ENCODE results near the gene ATG2B. TPM values are rescaled to one million over a fixed set of nuclear protein-coding genes. Genes with fewer than 3 reads are reported as not detected.

ATG2B gene
- polyA plus RNA-seq, 1 donor: 29.1 TPM

- DNase-seq: no peak
- Histone ChIP-seq H3K27ac (ENCODE audit: low read length) (no peak overlapping the region), H3K4me1 (ENCODE audit: control insufficient read depth, insufficient read depth, low read length) (peaks cover 24% of the 10 kb centered on the region), H3K27me3 (ENCODE audit: control insufficient read depth, insufficient read depth, low read length) (no peaks in the 10 kb centered on the region), H3K36me3 (ENCODE audit: control insufficient read depth, insufficient read depth, low read length) (peaks cover 15% of the 10 kb centered on the region), H3K4me3 (ENCODE audit: low read length) (no peak overlapping the region), H3K9me3 (ENCODE audit: control insufficient read depth, low read depth, low read length) (peaks cover 12% of the 10 kb centered on the region)
- WGBS (ENCODE audit: insufficient coverage, low lambda C conversion rate): no CpG with 5 or more reads among the region's 5 CpGs
Measured at GRCh38 chr14:96243785-96244184, 119.4 kb downstream of the ATG2B start.

- DNase-seq: no peak
- WGBS (ENCODE audit: insufficient coverage, low lambda C conversion rate): 90% methylated on average over 5 of the region's 10 CpGs
- H3K4me3 ChIP-seq (ENCODE audit: low read length): no peak overlapping the region
- no peaks in the 10 kb centered on the region for H3K27me3 ChIP-seq (ENCODE audit: control insufficient read depth, insufficient read depth, low read length)
- peaks cover 28% of the 10 kb centered on the region for H3K4me1 ChIP-seq (ENCODE audit: control insufficient read depth, insufficient read depth, low read length)
- peaks cover 22% of the 10 kb centered on the region for H3K36me3 ChIP-seq (ENCODE audit: control insufficient read depth, insufficient read depth, low read length)
- no peak overlapping the region for H3K27ac ChIP-seq (ENCODE audit: low read length)
- H3K9me3 ChIP-seq (ENCODE audit: control insufficient read depth, low read depth, low read length): peaks cover 12% of the 10 kb centered on the region
Measured at GRCh38 chr14:96242126-96242525, 121.0 kb downstream of the ATG2B start.

- WGBS (ENCODE audit: insufficient coverage, low lambda C conversion rate): no CpG with 5 or more reads among the region's 18 CpGs
- H3K9me3 ChIP-seq (ENCODE audit: control insufficient read depth, low read depth, low read length): peaks cover 12% of the 10 kb centered on the region
- peaks cover 22% of the 10 kb centered on the region for H3K36me3 ChIP-seq (ENCODE audit: control insufficient read depth, insufficient read depth, low read length)
- peak overlapping the region; percentile 88 for H3K27ac ChIP-seq (ENCODE audit: low read length)
- no peak for DNase-seq
- no peak overlapping the region for H3K4me3 ChIP-seq (ENCODE audit: low read length)
- H3K27me3 ChIP-seq (ENCODE audit: control insufficient read depth, insufficient read depth, low read length): no peaks in the 10 kb centered on the region
- H3K4me1 ChIP-seq (ENCODE audit: control insufficient read depth, insufficient read depth, low read length): peaks cover 30% of the 10 kb centered on the region
Measured at GRCh38 chr14:96240641-96241040, 122.5 kb downstream of the ATG2B start.

GRCh38 chr14:96239711-96240141 is 123.4 kb downstream of the ATG2B start:
- Histone ChIP-seq H3K9me3 (ENCODE audit: control insufficient read depth, low read depth, low read length) (peaks cover 12% of the 10 kb centered on the region), H3K27ac (ENCODE audit: low read length) (peak overlapping the region; percentile 88), H3K36me3 (ENCODE audit: control insufficient read depth, insufficient read depth, low read length) (peaks cover 22% of the 10 kb centered on the region), H3K27me3 (ENCODE audit: control insufficient read depth, insufficient read depth, low read length) (no peaks in the 10 kb centered on the region), H3K4me3 (ENCODE audit: low read length) (no peak overlapping the region), H3K4me1 (ENCODE audit: control insufficient read depth, insufficient read depth, low read length) (peaks cover 30% of the 10 kb centered on the region)
- peak; percentile 94 to 98 for DNase-seq
- no CpG with 5 or more reads among the region's 9 CpGs for WGBS (ENCODE audit: insufficient coverage, low lambda C conversion rate)

- peak in 1 of 2 donors; percentile 18 for DNase-seq
- no peaks in the 10 kb centered on the region for H3K27me3 ChIP-seq (ENCODE audit: control insufficient read depth, insufficient read depth, low read length)
- no peak overlapping the region for H3K4me3 ChIP-seq (ENCODE audit: low read length)
- H3K4me1 ChIP-seq (ENCODE audit: control insufficient read depth, insufficient read depth, low read length): peaks cover 40% of the 10 kb centered on the region
- H3K9me3 ChIP-seq (ENCODE audit: control insufficient read depth, low read depth, low read length): peaks cover 12% of the 10 kb centered on the region
- 80% methylated on average over 1 of the region's 7 CpGs for WGBS (ENCODE audit: insufficient coverage, low lambda C conversion rate)
- peak overlapping the region; percentile 88 for H3K27ac ChIP-seq (ENCODE audit: low read length)
- H3K36me3 ChIP-seq (ENCODE audit: control insufficient read depth, insufficient read depth, low read length): peaks cover 22% of the 10 kb centered on the region
Measured at GRCh38 chr14:96238676-96239265, 124.4 kb downstream of the ATG2B start.

- H3K9me3 ChIP-seq (ENCODE audit: control insufficient read depth, low read depth, low read length): peaks cover 12% of the 10 kb centered on the region
- H3K4me3 ChIP-seq (ENCODE audit: low read length): no peak overlapping the region
- peaks cover 42% of the 10 kb centered on the region for H3K4me1 ChIP-seq (ENCODE audit: control insufficient read depth, insufficient read depth, low read length)
- no peaks in the 10 kb centered on the region for H3K27me3 ChIP-seq (ENCODE audit: control insufficient read depth, insufficient read depth, low read length)
- peaks cover 22% of the 10 kb centered on the region for H3K36me3 ChIP-seq (ENCODE audit: control insufficient read depth, insufficient read depth, low read length)
- H3K27ac ChIP-seq (ENCODE audit: low read length): no peak overlapping the region
- WGBS (ENCODE audit: insufficient coverage, low lambda C conversion rate): no CpG with 5 or more reads among the region's 2 CpGs
- DNase-seq: no peak
Measured at GRCh38 chr14:96237641-96238040, 125.5 kb downstream of the ATG2B start.

GRCh38 chr14:96235426-96235825 is 127.7 kb downstream of the ATG2B start:
- WGBS (ENCODE audit: insufficient coverage, low lambda C conversion rate): 20% methylated on average over 1 of the region's 4 CpGs
- H3K9me3 ChIP-seq (ENCODE audit: control insufficient read depth, low read depth, low read length): peaks cover 2% of the 10 kb centered on the region
- H3K4me3 ChIP-seq (ENCODE audit: low read length): no peak overlapping the region
- no peak overlapping the region for H3K27ac ChIP-seq (ENCODE audit: low read length)
- DNase-seq: no peak
- peaks cover 35% of the 10 kb centered on the region for H3K4me1 ChIP-seq (ENCODE audit: control insufficient read depth, insufficient read depth, low read length)
- no peaks in the 10 kb centered on the region for H3K27me3 ChIP-seq (ENCODE audit: control insufficient read depth, insufficient read depth, low read length)
- peaks cover 7% of the 10 kb centered on the region for H3K36me3 ChIP-seq (ENCODE audit: control insufficient read depth, insufficient read depth, low read length)

GRCh38 chr14:96233661-96234060 is 129.5 kb downstream of the ATG2B start:
- no CpG with 5 or more reads among the region's 3 CpGs for WGBS (ENCODE audit: insufficient coverage, low lambda C conversion rate)
- H3K9me3 ChIP-seq (ENCODE audit: control insufficient read depth, low read depth, low read length): peaks cover 3% of the 10 kb centered on the region
- peaks cover 11% of the 10 kb centered on the region for H3K36me3 ChIP-seq (ENCODE audit: control insufficient read depth, insufficient read depth, low read length)
- DNase-seq: no peak
- H3K4me1 ChIP-seq (ENCODE audit: control insufficient read depth, insufficient read depth, low read length): peaks cover 20% of the 10 kb centered on the region
- H3K4me3 ChIP-seq (ENCODE audit: low read length): no peak overlapping the region
- no peak overlapping the region for H3K27ac ChIP-seq (ENCODE audit: low read length)
- H3K27me3 ChIP-seq (ENCODE audit: control insufficient read depth, insufficient read depth, low read length): no peaks in the 10 kb centered on the region

GRCh38 chr14:96232506-96232905 is 130.6 kb downstream of the ATG2B start:
- no peak for DNase-seq
- Histone ChIP-seq H3K27me3 (ENCODE audit: control insufficient read depth, insufficient read depth, low read length) (no peaks in the 10 kb centered on the region), H3K9me3 (ENCODE audit: control insufficient read depth, low read depth, low read length) (peaks cover 13% of the 10 kb centered on the region), H3K4me1 (ENCODE audit: control insufficient read depth, insufficient read depth, low read length) (peaks cover 18% of the 10 kb centered on the region), H3K36me3 (ENCODE audit: control insufficient read depth, insufficient read depth, low read length) (peaks cover 8% of the 10 kb centered on the region), H3K27ac (ENCODE audit: low read length) (no peak overlapping the region), H3K4me3 (ENCODE audit: low read length) (no peak overlapping the region)
- WGBS (ENCODE audit: insufficient coverage, low lambda C conversion rate): 90% methylated on average over 2 of the region's 11 CpGs

GRCh38 chr14:96231526-96232130 is 131.5 kb downstream of the ATG2B start:
- peak in 1 of 2 donors; percentile 32 for DNase-seq
- H3K27me3 ChIP-seq (ENCODE audit: control insufficient read depth, insufficient read depth, low read length): no peaks in the 10 kb centered on the region
- no peak overlapping the region for H3K27ac ChIP-seq (ENCODE audit: low read length)
- no peak overlapping the region for H3K4me3 ChIP-seq (ENCODE audit: low read length)
- no CpG with 5 or more reads among the region's 12 CpGs for WGBS (ENCODE audit: insufficient coverage, low lambda C conversion rate)
- peaks cover 9% of the 10 kb centered on the region for H3K36me3 ChIP-seq (ENCODE audit: control insufficient read depth, insufficient read depth, low read length)
- peaks cover 12% of the 10 kb centered on the region for H3K4me1 ChIP-seq (ENCODE audit: control insufficient read depth, insufficient read depth, low read length)
- peaks cover 13% of the 10 kb centered on the region for H3K9me3 ChIP-seq (ENCODE audit: control insufficient read depth, low read depth, low read length)

GRCh38 chr14:96231056-96231455 is 132.1 kb downstream of the ATG2B start:
- H3K27me3 ChIP-seq (ENCODE audit: control insufficient read depth, insufficient read depth, low read length): no peaks in the 10 kb centered on the region
- peaks cover 9% of the 10 kb centered on the region for H3K36me3 ChIP-seq (ENCODE audit: control insufficient read depth, insufficient read depth, low read length)
- H3K4me3 ChIP-seq (ENCODE audit: low read length): no peak overlapping the region
- H3K27ac ChIP-seq (ENCODE audit: low read length): no peak overlapping the region
- peaks cover 13% of the 10 kb centered on the region for H3K4me1 ChIP-seq (ENCODE audit: control insufficient read depth, insufficient read depth, low read length)
- peaks cover 13% of the 10 kb centered on the region for H3K9me3 ChIP-seq (ENCODE audit: control insufficient read depth, low read depth, low read length)
- DNase-seq: no peak
- 90% methylated on average over 2 of the region's 4 CpGs for WGBS (ENCODE audit: insufficient coverage, low lambda C conversion rate)
